Esophagus squamous epithelium (tissue), 4 donors: ENCODE measurements around the gene TSC1.

ENCODE experiments used
- CTCF ChIP-seq, 6 experiments: fragments of 450-650 bp in 4 of 6; fragments of 200-600 bp in 2 of 6; sonication (generic) in 2 of 6; IDR thresholded peaks; one replicate each; pipeline ENCODE4 v1.5.1; 2016 to 2019; ENCODE audit warnings: antibody characterized with exemption in 6 of 6, mild to moderate bottlenecking in 4 of 6, moderate library complexity in 4 of 6
- POLR2A ChIP-seq, 4 donors: fragments of 450-650 bp; IDR thresholded peaks; one replicate each; pipeline ENCODE4 v1.6.1; 2017; ENCODE audit warnings: antibody characterized with exemption in 4 of 4, mild to moderate bottlenecking in 4 of 4, moderate library complexity in 3 of 4

DNA sequence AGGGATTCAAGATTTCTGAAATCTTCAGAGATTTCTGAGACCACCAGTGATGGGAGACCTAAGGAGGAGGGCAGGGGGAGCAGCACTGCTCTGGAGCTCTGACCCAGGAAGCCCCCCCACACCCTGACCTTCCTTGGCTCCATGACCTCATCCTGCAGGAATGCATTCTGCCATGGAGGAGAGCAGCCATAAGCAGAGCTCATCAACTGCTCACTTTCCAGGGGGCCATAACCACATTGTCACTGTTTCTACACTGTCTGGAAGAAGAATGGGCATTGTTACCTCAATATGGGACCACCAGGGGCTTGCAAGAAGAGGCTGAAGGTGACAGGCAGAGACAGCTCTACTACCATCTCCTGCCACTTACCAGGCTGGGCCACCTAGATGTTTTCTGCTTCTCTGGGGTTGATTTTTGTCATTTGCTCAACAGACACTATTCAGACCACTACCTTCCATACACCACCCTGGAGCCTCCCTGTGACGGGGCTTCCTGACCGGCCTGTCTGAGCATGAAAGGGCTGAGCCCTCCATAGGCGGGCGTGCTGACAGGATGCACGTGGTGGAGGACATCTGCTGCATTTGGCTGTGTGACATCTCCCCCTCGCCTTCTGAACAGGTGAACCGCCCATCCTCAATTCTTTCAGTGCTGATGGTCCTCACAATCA, 2.3 kb upstream of the TSC1 start:
- TF ChIP-seq POLR2A (IDR thresholded peaks at IDR 0.05) (no peak), CTCF (IDR thresholded peaks at IDR 0.05) (no peak)
